Spleen (tissue), 7 donors: ENCODE measurements around the gene HLA-DMB.

Experiments
- CTCF ChIP-seq, 11 experiments: fragments of 200-600 bp in 7 of 11; fragments of 450-650 bp in 4 of 11; sonication (generic) in 4 of 11; IDR thresholded peaks in 8 of 11; conservative IDR thresholded peaks in 3 of 11; 1 replicate in 7 of 11; 2 replicates in 4 of 11; pipeline versions ENCODE4 v1.4.0 to v1.8.0; 2016 to 2021; ENCODE audit warnings: antibody characterized with exemption in 11 of 11, inconsistent platforms in 4 of 11, mild to moderate bottlenecking in 1 of 11
- POLR2A ChIP-seq, 3 donors: fragments of 450-650 bp; IDR thresholded peaks; one replicate each; pipeline ENCODE4 v1.5.1; 2017; ENCODE audit warnings: antibody characterized with exemption in 3 of 3, mild to moderate bottlenecking in 1 of 3
- POLR2AphosphoS5 ChIP-seq, 3 donors: sonication (generic); formaldehyde crosslinking; IDR thresholded peaks; one replicate each; pipeline ENCODE4 v1.5.1; 2017; ENCODE audit warnings: antibody characterized with exemption in 3 of 3
- donor health status: DM: no; HTN: no; CAD: no; lungs with moderate emphysema.
- donor health status: DM: no; HTN: no; CAD: no.
- donor health status: DM: no; HTN: no; CAD: no.

GRCh38 chr6:32962213-32962826, 21.5 kb upstream of the HLA-DMB start:
- TF ChIP-seq CTCF (IDR thresholded peaks at IDR 0.05 in 8 of 11, conservative IDR thresholded peaks at IDR 0.05 in 3 of 11) = no peak
- no peak for TF ChIP-seq POLR2A (IDR thresholded peaks at IDR 0.05)
- TF ChIP-seq POLR2AphosphoS5 (IDR thresholded peaks at IDR 0.05) = no peak
